ENCODE results near the gene MLLT6.

The MLLT6 gene

DNA sequence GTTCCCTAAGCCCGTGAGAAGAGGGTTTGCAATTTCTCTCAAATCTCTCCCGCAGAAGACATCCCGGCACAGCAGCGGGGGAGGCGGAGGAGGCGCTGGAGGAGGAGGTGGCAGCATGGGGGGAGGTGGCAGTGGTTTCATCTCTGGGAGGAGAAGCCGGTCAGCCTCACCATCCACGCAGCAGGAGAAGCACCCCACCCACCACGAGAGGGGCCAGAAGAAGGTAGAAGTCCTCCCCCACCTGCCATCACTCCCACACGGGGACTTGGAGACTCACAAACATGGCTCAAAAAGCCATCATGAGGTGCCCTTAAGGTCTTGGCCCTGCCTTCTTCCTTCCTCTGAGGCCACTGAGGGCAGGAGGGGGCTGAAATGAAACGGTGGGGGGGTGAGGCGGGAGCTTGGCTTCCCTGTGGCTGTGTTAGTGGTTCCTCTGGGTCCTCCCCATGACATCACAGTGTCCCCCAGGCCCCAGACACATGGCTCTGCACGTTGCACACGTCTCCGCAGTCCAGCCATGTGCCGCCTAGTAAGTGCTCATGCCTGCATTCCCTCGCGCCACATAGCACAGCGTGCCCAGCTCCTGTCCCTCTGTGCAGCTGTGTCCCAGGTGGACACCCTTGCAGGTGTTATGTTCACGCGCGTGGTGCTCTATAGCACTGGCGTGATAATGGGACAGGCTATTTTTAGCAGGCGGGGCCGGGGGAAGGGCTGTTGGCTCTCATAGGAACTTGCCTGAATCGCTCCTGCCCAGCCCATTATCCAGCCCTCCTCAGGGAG lies 6.9 kb downstream of the MLLT6 start:
- Histone ChIP-seq H3K27ac (no peak overlapping the region), H3K4me3 (no peak overlapping the region), H3K36me3 (peaks cover 56 to 98% (median 85%) of the 10 kb centered on the region in 3 donors), H3K9me3 (no peaks in the 10 kb centered on the region), H3K4me1 (peaks cover 0 to 10% (median 6%) of the 10 kb centered on the region in 4 donors), H3K27me3 (no peaks in the 10 kb centered on the region)
- DNase-seq: no peak
- intact Hi-C loops (cut with DNase I; ENCODE audit: low total_unique reads): no loop called here
- TF ChIP-seq, protein P1, sequence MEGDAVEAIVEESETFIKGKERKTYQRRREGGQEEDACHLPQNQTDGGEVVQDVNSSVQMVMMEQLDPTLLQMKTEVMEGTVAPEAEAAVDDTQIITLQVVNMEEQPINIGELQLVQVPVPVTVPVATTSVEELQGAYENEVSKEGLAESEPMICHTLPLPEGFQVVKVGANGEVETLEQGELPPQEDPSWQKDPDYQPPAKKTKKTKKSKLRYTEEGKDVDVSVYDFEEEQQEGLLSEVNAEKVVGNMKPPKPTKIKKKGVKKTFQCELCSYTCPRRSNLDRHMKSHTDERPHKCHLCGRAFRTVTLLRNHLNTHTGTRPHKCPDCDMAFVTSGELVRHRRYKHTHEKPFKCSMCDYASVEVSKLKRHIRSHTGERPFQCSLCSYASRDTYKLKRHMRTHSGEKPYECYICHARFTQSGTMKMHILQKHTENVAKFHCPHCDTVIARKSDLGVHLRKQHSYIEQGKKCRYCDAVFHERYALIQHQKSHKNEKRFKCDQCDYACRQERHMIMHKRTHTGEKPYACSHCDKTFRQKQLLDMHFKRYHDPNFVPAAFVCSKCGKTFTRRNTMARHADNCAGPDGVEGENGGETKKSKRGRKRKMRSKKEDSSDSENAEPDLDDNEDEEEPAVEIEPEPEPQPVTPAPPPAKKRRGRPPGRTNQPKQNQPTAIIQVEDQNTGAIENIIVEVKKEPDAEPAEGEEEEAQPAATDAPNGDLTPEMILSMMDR (IDR thresholded peaks at IDR 0.05): no peak

- H3K9me3 ChIP-seq: no peaks in the 10 kb centered on the region
- intact Hi-C loops (cut with DNase I; ENCODE audit: low total_unique reads): no loop called here
- no peak for DNase-seq
- H3K27me3 ChIP-seq: no peaks in the 10 kb centered on the region
- no peak overlapping the region for H3K4me3 ChIP-seq
- peaks cover 0 to 4% (median under 1%) of the 10 kb centered on the region in 4 donors for H3K4me1 ChIP-seq
- no peak overlapping the region for H3K27ac ChIP-seq
- TF ChIP-seq, protein P1 (IDR thresholded peaks at IDR 0.05): no peak
- peaks cover 62 to 100% (median 90%) of the 10 kb centered on the region in 3 donors for H3K36me3 ChIP-seq
Observed at GRCh38 chr17:38712593-38712992, 7.5 kb downstream of the MLLT6 start.

DNA sequence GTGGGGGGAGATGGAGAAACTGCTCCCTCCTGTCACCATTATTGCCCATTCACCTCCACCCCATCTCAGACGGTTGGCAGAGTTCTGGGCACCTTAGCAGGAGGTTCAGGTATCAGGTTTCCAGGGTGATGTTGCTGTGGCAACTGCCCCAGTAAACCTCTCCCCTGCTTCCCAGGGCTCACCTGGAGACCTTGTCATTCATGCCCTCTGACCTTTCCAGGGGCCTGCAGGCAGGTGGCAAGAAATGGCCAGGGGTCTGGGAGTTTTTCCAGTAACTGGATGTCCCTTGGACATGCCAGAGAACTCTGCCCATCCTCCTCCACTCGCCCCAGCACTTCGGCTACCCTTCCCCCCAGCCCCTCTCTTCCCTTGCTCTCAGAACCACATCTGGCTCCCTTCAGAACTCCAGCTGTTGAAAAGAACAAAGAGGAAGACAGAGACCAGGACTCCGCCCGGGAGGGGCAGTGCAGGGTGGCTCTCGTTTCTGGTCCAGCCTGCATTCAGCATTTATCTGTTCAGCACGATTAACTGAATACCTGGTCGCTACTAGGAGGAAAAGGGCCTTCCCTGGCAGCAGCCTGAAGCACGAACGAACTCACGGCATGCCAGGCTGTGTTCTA lies 8.5 kb downstream of the MLLT6 start:
- TF ChIP-seq, protein P1 (IDR thresholded peaks at IDR 0.05): no peak
- H3K36me3 ChIP-seq: peaks cover 66 to 100% (median 94%) of the 10 kb centered on the region in 3 donors

GRCh38 chr17:38715216-38715943 lies 10.3 kb downstream of the MLLT6 start:
- no peak overlapping the region for H3K27ac ChIP-seq
- TF ChIP-seq, protein P1 (IDR thresholded peaks at IDR 0.05): no peak
- no peaks in the 10 kb centered on the region for H3K9me3 ChIP-seq
- H3K36me3 ChIP-seq: peaks cover 67 to 100% (median 89%) of the 10 kb centered on the region in 3 donors
- intact Hi-C loops (cut with DNase I; ENCODE audit: low total_unique reads): no loop called here
- H3K27me3 ChIP-seq: no peaks in the 10 kb centered on the region
- H3K4me3 ChIP-seq: no peak overlapping the region
- DNase-seq: no peak
- no peaks in the 10 kb centered on the region for H3K4me1 ChIP-seq

More for the DNA sequence above, 8.5 kb downstream of the MLLT6 start:
- Histone ChIP-seq H3K27ac (no peak overlapping the region), H3K4me3 (no peak overlapping the region), H3K4me1 (no peaks in the 10 kb centered on the region), H3K27me3 (no peaks in the 10 kb centered on the region), H3K9me3 (no peaks in the 10 kb centered on the region)
- intact Hi-C loops (cut with DNase I; ENCODE audit: low total_unique reads): no loop called here
- no peak for DNase-seq

DNA sequence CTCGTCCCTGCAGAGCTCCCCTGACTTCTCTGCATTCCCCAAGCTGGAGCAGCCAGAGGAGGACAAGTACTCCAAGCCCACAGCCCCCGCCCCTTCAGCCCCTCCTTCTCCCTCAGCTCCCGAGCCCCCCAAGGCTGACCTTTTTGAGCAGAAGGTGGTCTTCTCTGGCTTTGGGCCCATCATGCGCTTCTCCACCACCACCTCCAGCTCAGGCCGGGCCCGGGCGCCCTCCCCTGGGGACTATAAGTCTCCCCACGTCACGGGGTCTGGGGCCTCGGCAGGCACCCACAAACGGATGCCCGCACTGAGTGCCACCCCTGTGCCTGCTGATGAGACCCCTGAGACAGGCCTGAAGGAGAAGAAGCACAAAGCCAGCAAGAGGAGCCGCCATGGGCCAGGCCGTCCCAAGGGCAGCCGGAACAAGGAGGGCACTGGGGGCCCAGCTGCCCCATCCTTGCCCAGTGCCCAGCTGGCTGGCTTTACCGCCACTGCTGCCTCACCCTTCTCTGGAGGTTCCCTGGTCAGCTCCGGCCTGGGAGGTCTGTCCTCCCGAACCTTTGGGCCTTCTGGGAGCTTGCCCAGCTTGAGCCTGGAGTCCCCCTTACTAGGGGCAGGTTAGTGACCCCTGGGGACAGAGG lies 11.4 kb downstream of the MLLT6 start:
- H3K4me3 ChIP-seq: no peak overlapping the region
- H3K36me3 ChIP-seq: peaks cover 72 to 100% (median 91%) of the 10 kb centered on the region in 3 donors
- H3K9me3 ChIP-seq: no peaks in the 10 kb centered on the region
- intact Hi-C loops (cut with DNase I; ENCODE audit: low total_unique reads): no loop called here
- H3K27me3 ChIP-seq: no peaks in the 10 kb centered on the region
- H3K4me1 ChIP-seq: no peaks in the 10 kb centered on the region
- no peak overlapping the region for H3K27ac ChIP-seq
- DNase-seq: no peak
- TF ChIP-seq, protein P1 (IDR thresholded peaks at IDR 0.05): no peak

All from tibial artery (tissue), 4 donors.